Gastroesophageal sphincter (tissue), 4 donors: ENCODE measurements around the gene DICER1. TPM values are rescaled to one million over a fixed set of nuclear protein-coding genes. Genes with fewer than 3 reads are reported as not detected.
A peak's percentile ranks its signal among the peaks of the same experiment; 100 is the strongest.
"Not testable (repeated sequence)": the region's sequence is repeated elsewhere in the genome, so short reads cannot be mapped to it uniquely, and the experiment has no call there.

ENCODE experiments used
- ATAC-seq: fragments of 150-250 bp; one replicate; pipeline ENCODE4 v1.9.1; 2016; ENCODE audit warnings: mild to moderate bottlenecking, moderate library complexity
- H3K27ac ChIP-seq, 4 donors: fragments of 200-600 bp; sonication (generic) in 3 of 4; 1 replicate in 3 of 4; 2 replicates in 1 of 4; pipeline ENCODE4 v1.5.1; 2016 to 2019
- H3K27me3 ChIP-seq: fragments of 200-600 bp; sonication (generic); one replicate; pipeline ENCODE4 v1.5.1; 2019
- H3K36me3 ChIP-seq, 2 donors: fragments of 200-600 bp; sonication (generic); one replicate each; pipeline ENCODE4 v1.5.1; 2019; ENCODE audit warnings: control low read depth in 1 of 2
- H3K4me1 ChIP-seq, 3 donors: fragments of 200-600 bp; sonication (generic); 1 replicate in 2 of 3; 2 replicates in 1 of 3; pipeline ENCODE4 v1.5.1; 2016 to 2019; ENCODE audit warnings: control low read depth in 2 of 3
- H3K4me3 ChIP-seq, 2 donors: fragments of 200-600 bp; sonication (generic); one replicate each; pipeline ENCODE4 v1.5.1; 2019; ENCODE audit warnings: mild to moderate bottlenecking in 1 of 2, moderate library complexity in 1 of 2
- H3K9me3 ChIP-seq, 3 donors: fragments of 200-600 bp; sonication (generic); one replicate each; pipeline ENCODE4 v1.5.1; 2017 to 2019; ENCODE audit warnings: control low read depth in 2 of 3
- CTCF ChIP-seq, 4 experiments: fragments of 200-600 bp in 2 of 4; fragments of 450-650 bp in 2 of 4; sonication (generic) in 1 of 4; IDR thresholded peaks; one replicate each; pipeline ENCODE4 v1.5.1; 2017 to 2019; ENCODE audit warnings: antibody characterized with exemption in 4 of 4, mild to moderate bottlenecking in 2 of 4, moderate library complexity in 2 of 4
- EP300 ChIP-seq: sonication (generic); formaldehyde crosslinking; IDR thresholded peaks from one replicate; pipeline ENCODE4 v1.6.1; 2017; ENCODE audit warnings: antibody characterized with exemption, mild to moderate bottlenecking
- POLR2A ChIP-seq, 2 donors: fragments of 450-650 bp; IDR thresholded peaks; one replicate each; pipeline ENCODE4 v1.6.1; 2017; ENCODE audit warnings: antibody characterized with exemption in 2 of 2, mild to moderate bottlenecking in 2 of 2, moderate library complexity in 1 of 2
- POLR2AphosphoS5 ChIP-seq: sonication (generic); formaldehyde crosslinking; IDR thresholded peaks from one replicate; pipeline ENCODE4 v1.6.1; 2017; ENCODE audit warnings: antibody characterized with exemption
- WGBS, 2 donors: methylation state at CpG; one replicate each; pipeline ENCODE4 v1.1.5; 2018; ENCODE audit warnings: low coverage in 1 of 2; 5-methylcytosine and 5-hydroxymethylcytosine counted together
- total RNA-seq, 4 donors: library from RNA; depleted of rRNA; stranded (reverse); fragments of >200 nt; gene quantifications; one replicate each; pipeline ENCODE4 v1.1.0, GENCODE V29; 2016

DICER1 gene
- 10 to 100 TPM; 57.5 to 74.9 (median 68.6) TPM for total RNA-seq

GRCh38 chr14:95157327-95158189, at the start of gene DICER1:
DICER1 (minus strand) TSS chr14:95157529; CDS start chr14:95133458, 24,071 bp downstream.
- no peaks in the 10 kb centered on the region for H3K9me3 ChIP-seq
- TF ChIP-seq CTCF (IDR thresholded peaks at IDR 0.05), result peak in 2 of 4 experiments; percentile 2 to 4
- peak; percentile 60 for TF ChIP-seq POLR2AphosphoS5
- no peak for TF ChIP-seq EP300
- TF ChIP-seq POLR2A (IDR thresholded peaks at IDR 0.05), result peak; percentile 34 to 67
- H3K4me1 ChIP-seq, result peaks cover 5 to 49% (median 11%) of the 10 kb centered on the region in 3 donors
- H3K4me3 ChIP-seq, result peak within 1 kb of the TSS; percentile 62 to 91
- 0% methylated on average over 1 to 5 of the region's 77 CpGs for WGBS, 2 donors
- no peaks in the 10 kb centered on the region for H3K27me3 ChIP-seq
- ATAC-seq, result peak; percentile 94
- peak within 1 kb of the TSS; percentile 80 to 97 (median 92) for H3K27ac ChIP-seq
- no peaks in the 10 kb centered on the region for H3K36me3 ChIP-seq

- no peaks in the 10 kb centered on the region for H3K4me1 ChIP-seq
- H3K27ac ChIP-seq, result no peak overlapping the region
- H3K4me3 ChIP-seq, result no peak overlapping the region
- H3K27me3 ChIP-seq, result no peaks in the 10 kb centered on the region
- ATAC-seq, result no peak
- TF ChIP-seq EP300 (no peak), POLR2A (IDR thresholded peaks at IDR 0.05) (no peak), CTCF (IDR thresholded peaks at IDR 0.05) (no peak)
- 76 to 79% methylated on average over 2 of the region's 2 CpGs for WGBS, 2 donors
- H3K9me3 ChIP-seq, result peaks cover 0 to 21% (median 0%) of the 10 kb centered on the region in 3 donors
- peaks cover 0 to 21% of the 10 kb centered on the region in 2 donors for H3K36me3 ChIP-seq
Observed at GRCh38 chr14:95206534-95206933, 49.2 kb upstream of the DICER1 start.

GRCh38 chr14:95204705-95205104, 47.4 kb upstream of the DICER1 start:
- no peak overlapping the region for H3K4me3 ChIP-seq
- peaks cover 0 to 21% (median 0%) of the 10 kb centered on the region in 3 donors for H3K9me3 ChIP-seq
- no peak for TF ChIP-seq POLR2A (IDR thresholded peaks at IDR 0.05)
- ATAC-seq, result no peak
- peaks cover 0 to 28% of the 10 kb centered on the region in 2 donors for H3K36me3 ChIP-seq
- 86 to 93% methylated on average over 2 of the region's 2 CpGs for WGBS, 2 donors
- no peak overlapping the region for H3K27ac ChIP-seq
- H3K4me1 ChIP-seq, result no peaks in the 10 kb centered on the region
- H3K27me3 ChIP-seq, result no peaks in the 10 kb centered on the region

GRCh38 chr14:95201745-95202144, 44.4 kb upstream of the DICER1 start:
- peaks cover 0 to 29% of the 10 kb centered on the region in 2 donors for H3K36me3 ChIP-seq
- H3K27ac ChIP-seq, ATAC-seq, H3K4me1 ChIP-seq, H3K27me3 ChIP-seq, H3K4me3 ChIP-seq: not testable (repeated sequence)
- 100% methylated on average over 1 to 2 of the region's 2 CpGs for WGBS, 2 donors
- peaks cover 0 to 21% (median 0%) of the 10 kb centered on the region in 3 donors for H3K9me3 ChIP-seq

GRCh38 chr14:95200404-95200803, 43.1 kb upstream of the DICER1 start:
- Histone ChIP-seq H3K9me3 (peaks cover 0 to 17% (median 0%) of the 10 kb centered on the region in 3 donors), H3K27ac (no peak overlapping the region), H3K4me3 (no peak overlapping the region), H3K27me3 (no peaks in the 10 kb centered on the region), H3K36me3 (peaks cover 0 to 29% of the 10 kb centered on the region in 2 donors), H3K4me1 (no peaks in the 10 kb centered on the region)
- 91 to 100% methylated on average over 1 to 4 of the region's 7 CpGs for WGBS, 2 donors
- TF ChIP-seq POLR2AphosphoS5 (no peak), EP300 (no peak), POLR2A (IDR thresholded peaks at IDR 0.05) (no peak), CTCF (IDR thresholded peaks at IDR 0.05) (no peak)
- ATAC-seq, result no peak
